ENCODE measurements around the gene RASL12. TPM values are rescaled to one million over a fixed set of nuclear protein-coding genes. Genes with fewer than 3 reads are reported as not detected.

The RASL12 gene
- total and polyA plus RNA-seq, 2 experiments from 2014 or later = 4.6 to 6.4 TPM

DNA sequence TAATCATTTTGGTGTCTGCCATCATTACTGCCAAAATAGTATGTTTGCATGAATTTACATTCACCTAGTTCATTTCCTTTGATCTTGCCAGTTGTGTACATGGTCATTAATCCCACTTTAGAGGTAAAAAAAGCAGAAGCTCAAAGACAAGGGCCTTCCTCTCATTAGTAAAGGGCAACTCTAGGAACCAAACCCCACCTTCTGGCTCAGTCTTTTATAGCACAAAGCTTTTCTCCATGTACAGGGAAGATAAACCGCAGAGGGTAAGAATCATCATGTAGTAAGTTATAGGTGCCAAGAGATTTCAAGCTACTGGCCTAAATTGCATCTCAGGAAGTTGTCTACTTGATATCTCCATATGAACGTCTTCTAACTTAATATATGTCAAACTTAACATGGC is 58.8 kb downstream of the RASL12 start:
- Histone ChIP-seq H3K4me2 (no peak overlapping the region), H3K36me3 (replicated peaks; ENCODE audit: insufficient read depth, low read depth) (no peaks in the 10 kb centered on the region), H2AFZ (no peak overlapping the region), H4K20me1 (ENCODE audit: insufficient read depth, poor library complexity, severe bottlenecking) (no peaks in the 10 kb centered on the region), H3K4me1 (ENCODE audit: insufficient read depth) (no peaks in the 10 kb centered on the region), H3K9me2 (replicated peaks; ENCODE audit: insufficient read depth) (no peaks in the 10 kb centered on the region), H3K9me3 (ENCODE audit: low read depth) (no peaks in the 10 kb centered on the region), H3K27me3 (no peaks in the 10 kb centered on the region), H3K27ac (no peak overlapping the region), H3K4me3 (no peak overlapping the region), H3K79me2 (no peaks in the 10 kb centered on the region)
- TF ChIP-seq EZH2 (IDR thresholded peaks at IDR 0.05; ENCODE audit: borderline replicate concordance) = no peak
- TF ChIP-seq, protein P1, sequence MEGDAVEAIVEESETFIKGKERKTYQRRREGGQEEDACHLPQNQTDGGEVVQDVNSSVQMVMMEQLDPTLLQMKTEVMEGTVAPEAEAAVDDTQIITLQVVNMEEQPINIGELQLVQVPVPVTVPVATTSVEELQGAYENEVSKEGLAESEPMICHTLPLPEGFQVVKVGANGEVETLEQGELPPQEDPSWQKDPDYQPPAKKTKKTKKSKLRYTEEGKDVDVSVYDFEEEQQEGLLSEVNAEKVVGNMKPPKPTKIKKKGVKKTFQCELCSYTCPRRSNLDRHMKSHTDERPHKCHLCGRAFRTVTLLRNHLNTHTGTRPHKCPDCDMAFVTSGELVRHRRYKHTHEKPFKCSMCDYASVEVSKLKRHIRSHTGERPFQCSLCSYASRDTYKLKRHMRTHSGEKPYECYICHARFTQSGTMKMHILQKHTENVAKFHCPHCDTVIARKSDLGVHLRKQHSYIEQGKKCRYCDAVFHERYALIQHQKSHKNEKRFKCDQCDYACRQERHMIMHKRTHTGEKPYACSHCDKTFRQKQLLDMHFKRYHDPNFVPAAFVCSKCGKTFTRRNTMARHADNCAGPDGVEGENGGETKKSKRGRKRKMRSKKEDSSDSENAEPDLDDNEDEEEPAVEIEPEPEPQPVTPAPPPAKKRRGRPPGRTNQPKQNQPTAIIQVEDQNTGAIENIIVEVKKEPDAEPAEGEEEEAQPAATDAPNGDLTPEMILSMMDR (IDR thresholded peaks at IDR 0.05; ENCODE audit: poor library complexity) = peak; percentile 11
- DNase-seq (ENCODE audit: low spot score) = no peak
- WGBS (ENCODE audit: low lambda C conversion rate, missing lambda C conversion rate) = 79% methylated on average over 2 of the region's 2 CpGs

DNA sequence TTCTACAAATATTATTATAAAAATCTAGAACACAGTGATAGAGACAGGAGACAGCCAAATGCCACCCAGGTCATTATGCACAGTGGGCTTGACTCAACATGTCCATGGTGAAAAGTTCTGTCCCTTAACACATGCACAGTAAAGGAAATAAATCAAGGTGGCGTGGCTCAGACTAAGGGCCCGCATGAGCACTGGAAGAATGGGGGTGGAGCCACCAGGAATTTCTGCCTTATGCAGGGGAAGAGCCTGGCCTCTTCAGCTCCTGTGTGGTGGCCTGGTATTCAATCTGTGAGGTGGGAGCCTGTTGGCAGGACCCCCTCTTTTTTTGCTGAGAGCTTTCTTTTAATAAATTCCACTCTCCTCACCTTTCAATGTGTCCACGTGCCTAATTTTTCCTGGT is 60.9 kb downstream of the RASL12 start:
- Histone ChIP-seq H2AFZ (no peak overlapping the region), H3K4me1 (ENCODE audit: insufficient read depth) (no peaks in the 10 kb centered on the region), H3K9me2 (replicated peaks; ENCODE audit: insufficient read depth) (no peaks in the 10 kb centered on the region), H3K27ac (no peak overlapping the region), H3K4me2 (no peak overlapping the region), H3K4me3 (no peak overlapping the region), H3K27me3 (no peaks in the 10 kb centered on the region), H3K9me3 (ENCODE audit: low read depth) (no peaks in the 10 kb centered on the region), H4K20me1 (ENCODE audit: insufficient read depth, poor library complexity, severe bottlenecking) (no peaks in the 10 kb centered on the region), H3K36me3 (replicated peaks; ENCODE audit: insufficient read depth, low read depth) (no peaks in the 10 kb centered on the region), H3K79me2 (no peaks in the 10 kb centered on the region)
- 73% methylated on average over 3 of the region's 3 CpGs for WGBS (ENCODE audit: low lambda C conversion rate, missing lambda C conversion rate)
- no peak for DNase-seq (ENCODE audit: low spot score)
- TF ChIP-seq, protein P1 (IDR thresholded peaks at IDR 0.05; ENCODE audit: poor library complexity) = no peak
- TF ChIP-seq EZH2phosphoT487 (IDR thresholded peaks at IDR 0.05; ENCODE audit: low read depth, severe bottlenecking, unreplicated experiment) (no peak), EZH2 (IDR thresholded peaks at IDR 0.05; ENCODE audit: borderline replicate concordance) (no peak)

DNA sequence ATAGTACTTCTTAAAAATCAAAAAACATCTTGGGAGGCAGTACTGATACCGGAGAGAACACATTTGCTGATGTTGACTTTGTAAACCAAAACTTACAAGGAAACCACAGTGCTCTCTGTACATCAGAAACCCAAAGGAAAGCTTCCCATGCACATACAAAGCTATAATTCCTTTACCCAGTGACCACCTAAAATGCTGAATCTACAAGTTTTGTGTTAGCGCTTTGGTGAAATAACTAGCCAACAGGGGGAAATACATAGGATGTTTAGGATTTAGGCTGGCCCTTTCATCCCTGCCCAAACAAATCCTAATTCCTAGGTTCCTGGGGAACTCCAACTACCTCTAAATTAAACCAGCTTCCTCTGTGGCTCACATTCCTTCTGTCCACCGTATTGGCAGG is 62.8 kb downstream of the RASL12 start:
- H3K27me3 ChIP-seq = no peaks in the 10 kb centered on the region
- H3K4me1 ChIP-seq (ENCODE audit: insufficient read depth) = no peaks in the 10 kb centered on the region
- H2AFZ ChIP-seq = no peak overlapping the region
- 87% methylated on average over 3 of the region's 3 CpGs for WGBS (ENCODE audit: low lambda C conversion rate, missing lambda C conversion rate)
- TF ChIP-seq EZH2 (IDR thresholded peaks at IDR 0.05; ENCODE audit: borderline replicate concordance) (no peak), EZH2phosphoT487 (IDR thresholded peaks at IDR 0.05; ENCODE audit: low read depth, severe bottlenecking, unreplicated experiment) (no peak)
- TF ChIP-seq, protein P1 (IDR thresholded peaks at IDR 0.05; ENCODE audit: poor library complexity) = no peak
- no peaks in the 10 kb centered on the region for H4K20me1 ChIP-seq (ENCODE audit: insufficient read depth, poor library complexity, severe bottlenecking)
- H3K79me2 ChIP-seq = no peaks in the 10 kb centered on the region
- no peak overlapping the region for H3K27ac ChIP-seq
- no peak for DNase-seq (ENCODE audit: low spot score)
- no peaks in the 10 kb centered on the region for H3K9me3 ChIP-seq (ENCODE audit: low read depth)
- H3K36me3 ChIP-seq (replicated peaks; ENCODE audit: insufficient read depth, low read depth) = no peaks in the 10 kb centered on the region
- no peaks in the 10 kb centered on the region for H3K9me2 ChIP-seq (replicated peaks; ENCODE audit: insufficient read depth)
- no peak overlapping the region for H3K4me2 ChIP-seq
- no peak overlapping the region for H3K4me3 ChIP-seq

Small RNA genes within 50 kb of the gene (small RNA-seq; reads per million reads assigned to genes)
- gene AC013553.1 = not detected

Other genes starting within 250 kb of the RASL12 start
- gene PIF1, start 242.3 kb downstream of the RASL12 start, total RNA-seq = 0.76 and 1.5 TPM in 2 replicates
- 3.3 and 3.8 TPM in 2 replicates for gene PIF1, start 242.3 kb downstream of the RASL12 start, polyA plus RNA-seq
- 12.4 and 12.7 TPM in 2 replicates for gene PLEKHO2, start 226.1 kb downstream of the RASL12 start, total RNA-seq
- 15.1 and 19.7 TPM in 2 replicates for gene PLEKHO2, start 226.1 kb downstream of the RASL12 start, polyA plus RNA-seq
- 1.8 and 3.6 TPM in 2 replicates for gene ANKDD1A, start 156.1 kb downstream of the RASL12 start, total RNA-seq
- 5.8 and 6.1 TPM in 2 replicates for gene ANKDD1A, start 156.1 kb downstream of the RASL12 start, polyA plus RNA-seq
- gene SPG21, start 78.1 kb downstream of the RASL12 start, total RNA-seq = 86.4 and 111 TPM in 2 replicates
- 138 and 149 TPM in 2 replicates for gene SPG21, start 78.1 kb downstream of the RASL12 start, polyA plus RNA-seq
- gene MTFMT, start 38.4 kb downstream of the RASL12 start, total RNA-seq = 15.4 and 18.2 TPM in 2 replicates
- 16.8 TPM in 2 replicates for gene MTFMT, start 38.4 kb downstream of the RASL12 start, polyA plus RNA-seq
- gene SLC51B, start 22.6 kb downstream of the RASL12 start, total RNA-seq = 6.5 and 8.8 TPM in 2 replicates
- 5.8 and 8.6 TPM in 2 replicates for gene SLC51B, start 22.6 kb downstream of the RASL12 start, polyA plus RNA-seq
- gene KBTBD13, start 8.8 kb upstream of the RASL12 start, total RNA-seq = not detected in 2 replicates
- gene KBTBD13, start 8.8 kb upstream of the RASL12 start, polyA plus RNA-seq = 0.10 and 0.56 TPM in 2 replicates
- 0.96 and 1.8 TPM in 2 replicates for gene UBAP1L, start 47.2 kb upstream of the RASL12 start, total RNA-seq
- gene UBAP1L, start 47.2 kb upstream of the RASL12 start, polyA plus RNA-seq = 2.5 and 3.0 TPM in 2 replicates
- 15.2 and 18.7 TPM in 2 replicates for gene PDCD7, start 65.8 kb upstream of the RASL12 start, total RNA-seq
- 13.6 and 17.5 TPM in 2 replicates for gene PDCD7, start 65.8 kb upstream of the RASL12 start, polyA plus RNA-seq
- 53.4 and 53.5 TPM in 2 replicates for gene CLPX, start 117.4 kb upstream of the RASL12 start, total RNA-seq
- 20.0 and 33.8 TPM in 2 replicates for gene CLPX, start 117.4 kb upstream of the RASL12 start, polyA plus RNA-seq
- 62.9 and 67.1 TPM in 2 replicates for gene CILP, start 143.5 kb upstream of the RASL12 start, total RNA-seq
- gene CILP, start 143.5 kb upstream of the RASL12 start, polyA plus RNA-seq = 69.2 and 96.4 TPM in 2 replicates
- 9.3 and 13.2 TPM in 2 replicates for gene PARP16, start 218.9 kb upstream of the RASL12 start, total RNA-seq
- gene PARP16, start 218.9 kb upstream of the RASL12 start, polyA plus RNA-seq = 16.0 and 19.7 TPM in 2 replicates
- not detected in 2 replicates for gene RNU5A-1, start 228.1 kb upstream of the RASL12 start, total RNA-seq
- not detected in 2 replicates for gene RNU5A-1, start 228.1 kb upstream of the RASL12 start, polyA plus RNA-seq
- gene RNU5B-1, start 236.7 kb upstream of the RASL12 start, total RNA-seq = not detected in 2 replicates
- not detected in 2 replicates for gene RNU5B-1, start 236.7 kb upstream of the RASL12 start, polyA plus RNA-seq